ENCODE data around the gene MORF4L2. TPM values are rescaled to one million over a fixed set of nuclear protein-coding genes. Genes with fewer than 3 reads are reported as not detected.

The MORF4L2 gene
- total and polyA plus RNA-seq, 2 donors (not counting 1 experiment from before 2014, with no cell fraction given): 69.3 to 103 TPM

DNA sequence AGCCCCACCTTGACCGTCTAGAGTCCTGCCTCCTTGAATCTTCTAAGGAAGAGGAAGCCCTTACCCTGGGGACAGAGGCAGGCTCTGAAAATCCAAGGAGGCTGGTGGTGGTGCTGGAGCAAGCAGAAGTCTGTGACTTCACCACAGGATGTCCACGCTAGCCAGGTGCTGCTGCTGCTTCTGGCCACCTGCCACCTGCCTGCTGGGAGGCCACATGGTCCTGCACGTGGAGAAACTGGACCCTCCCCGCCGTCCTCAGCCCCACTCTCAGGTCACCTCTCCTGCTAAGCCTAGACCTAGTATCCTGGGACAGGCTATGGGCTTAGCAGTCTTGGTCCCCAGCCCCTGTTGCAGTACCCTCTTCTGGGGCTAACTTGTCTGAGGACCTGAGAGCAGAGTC lies 40.0 kb upstream of the MORF4L2 start:
- Histone ChIP-seq H3K79me2 (ENCODE audit: control insufficient read depth, insufficient read depth, low read length) (no peaks in the 10 kb centered on the region), H3K36me3 (replicated peaks in 1 of 2; ENCODE audit: control extremely low read depth in 1 of 2, control insufficient read depth in 1 of 2, extremely low read depth in 1 of 2, insufficient read depth in 2 of 2, low read length in 1 of 2) (no peaks in the 10 kb centered on the region), H3K9me3 (ENCODE audit: control extremely low read depth in 1 of 3, control insufficient read depth in 2 of 3, insufficient read depth in 1 of 3, low read length in 2 of 3) (no peaks in the 10 kb centered on the region), H3K4me1 (ENCODE audit: control insufficient read depth in 2 of 2, insufficient read depth in 2 of 2, low read length in 2 of 2) (no peaks in the 10 kb centered on the region), H3K4me3 (ENCODE audit: control extremely low read depth in 1 of 5, extremely low read depth in 1 of 5, insufficient read depth in 1 of 5, low read depth in 2 of 5, low read length in 4 of 5) (no peak overlapping the region), H3K9ac (ENCODE audit: low read length) (no peak overlapping the region), H3K4me2 (replicated peaks; ENCODE audit: low read depth, low read length, poor library complexity, severe bottlenecking) (no peak overlapping the region), H4K20me1 (ENCODE audit: control insufficient read depth, insufficient read depth, low read length, poor library complexity, severe bottlenecking) (no peaks in the 10 kb centered on the region), H3K27ac (ENCODE audit: low read length in 2 of 2) (no peak overlapping the region), H3K27me3 (replicated peaks in 1 of 4; ENCODE audit: control extremely low read depth in 1 of 4, control insufficient read depth in 3 of 4, insufficient read depth in 4 of 4, low read length in 3 of 4) (peaks cover 0 to 3% (median 0%) of the 10 kb centered on the region in 4 experiments), H2AFZ (ENCODE audit: insufficient read depth, low read depth, low read length, poor library complexity, severe bottlenecking) (no peak overlapping the region)
- no peak for DNase-seq
- Mint-ChIP-seq H3K9me3 (ENCODE audit: insufficient read depth) (no peaks in the 10 kb centered on the region), H3K27ac (no peak overlapping the region), H3K4me3 (no peak overlapping the region), H3K27me3 (no peaks in the 10 kb centered on the region), H3K4me1 (peaks cover 7% of the 10 kb centered on the region)
- CTCF ChIA-PET: interaction anchor here (0.7 kb wide), 1 partner anchor 10 kb away, joined by 3 read pairs; no protein-coding TSS in a partner anchor
- intact Hi-C loops (cut with micrococcal nuclease): no loop called here
- WGBS (ENCODE audit: insufficient coverage): 76% methylated on average over 5 of the region's 5 CpGs
- POLR2A ChIA-PET: no interaction called here
- TF ChIP-seq EZH2 (IDR thresholded peaks at IDR 0.05; ENCODE audit: borderline replicate concordance, insufficient read depth, low read depth, low read length, poor library complexity, severe bottlenecking): no peak
- TF ChIP-seq, protein P1, sequence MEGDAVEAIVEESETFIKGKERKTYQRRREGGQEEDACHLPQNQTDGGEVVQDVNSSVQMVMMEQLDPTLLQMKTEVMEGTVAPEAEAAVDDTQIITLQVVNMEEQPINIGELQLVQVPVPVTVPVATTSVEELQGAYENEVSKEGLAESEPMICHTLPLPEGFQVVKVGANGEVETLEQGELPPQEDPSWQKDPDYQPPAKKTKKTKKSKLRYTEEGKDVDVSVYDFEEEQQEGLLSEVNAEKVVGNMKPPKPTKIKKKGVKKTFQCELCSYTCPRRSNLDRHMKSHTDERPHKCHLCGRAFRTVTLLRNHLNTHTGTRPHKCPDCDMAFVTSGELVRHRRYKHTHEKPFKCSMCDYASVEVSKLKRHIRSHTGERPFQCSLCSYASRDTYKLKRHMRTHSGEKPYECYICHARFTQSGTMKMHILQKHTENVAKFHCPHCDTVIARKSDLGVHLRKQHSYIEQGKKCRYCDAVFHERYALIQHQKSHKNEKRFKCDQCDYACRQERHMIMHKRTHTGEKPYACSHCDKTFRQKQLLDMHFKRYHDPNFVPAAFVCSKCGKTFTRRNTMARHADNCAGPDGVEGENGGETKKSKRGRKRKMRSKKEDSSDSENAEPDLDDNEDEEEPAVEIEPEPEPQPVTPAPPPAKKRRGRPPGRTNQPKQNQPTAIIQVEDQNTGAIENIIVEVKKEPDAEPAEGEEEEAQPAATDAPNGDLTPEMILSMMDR (IDR thresholded peaks at IDR 0.05): no peak
- no peak for ATAC-seq (ENCODE audit: low read depth)

DNA sequence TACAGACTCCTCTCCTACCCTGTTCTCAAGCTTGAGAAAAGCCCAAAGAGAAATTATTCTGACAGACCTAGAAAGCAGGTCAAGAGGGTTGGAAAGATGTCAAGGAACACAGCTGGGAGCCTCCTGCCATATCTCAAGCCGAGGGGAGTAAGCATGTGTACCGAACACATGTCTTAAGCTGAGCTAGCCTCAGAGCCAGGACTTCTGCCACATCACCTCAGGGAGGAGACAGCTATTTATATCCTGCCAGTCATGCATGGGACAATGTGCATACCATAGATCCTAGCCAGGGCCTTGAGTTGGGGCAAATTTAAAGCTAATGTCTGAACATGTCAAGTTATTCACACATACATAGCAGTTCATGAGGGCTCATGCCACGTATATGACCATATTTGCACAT lies 36.0 kb upstream of the MORF4L2 start:
- no peaks in the 10 kb centered on the region for H3K4me1 ChIP-seq (ENCODE audit: control insufficient read depth in 2 of 2, insufficient read depth in 2 of 2, low read length in 2 of 2)

More for the DNA sequence above, 36.0 kb upstream of the MORF4L2 start:
- Mint-ChIP-seq H3K4me1 (no peaks in the 10 kb centered on the region), H3K27ac (no peak overlapping the region), H3K4me3 (no peak overlapping the region), H3K27me3 (no peaks in the 10 kb centered on the region), H3K9me3 (ENCODE audit: insufficient read depth) (no peaks in the 10 kb centered on the region)
- DNase-seq: no peak
- no peaks in the 10 kb centered on the region for H4K20me1 ChIP-seq (ENCODE audit: control insufficient read depth, insufficient read depth, low read length, poor library complexity, severe bottlenecking)
- no peaks in the 10 kb centered on the region for H3K36me3 ChIP-seq (replicated peaks in 1 of 2; ENCODE audit: control extremely low read depth in 1 of 2, control insufficient read depth in 1 of 2, extremely low read depth in 1 of 2, insufficient read depth in 2 of 2, low read length in 1 of 2)
- 100% methylated on average over 2 of the region's 3 CpGs for WGBS (ENCODE audit: insufficient coverage)
- ChIA-PET POLR2A (no interaction called here), CTCF (no interaction called here)
- H3K27me3 ChIP-seq (replicated peaks in 1 of 4; ENCODE audit: control extremely low read depth in 1 of 4, control insufficient read depth in 3 of 4, insufficient read depth in 4 of 4, low read length in 3 of 4): no peaks in the 10 kb centered on the region
- no peak overlapping the region for H3K9ac ChIP-seq (ENCODE audit: low read length)
- H3K27ac ChIP-seq (ENCODE audit: low read length in 2 of 2): no peak overlapping the region
- intact Hi-C loops (cut with micrococcal nuclease): no loop called here
- no peak for TF ChIP-seq EZH2 (IDR thresholded peaks at IDR 0.05; ENCODE audit: borderline replicate concordance, insufficient read depth, low read depth, low read length, poor library complexity, severe bottlenecking)
- no peaks in the 10 kb centered on the region for H3K79me2 ChIP-seq (ENCODE audit: control insufficient read depth, insufficient read depth, low read length)
- no peak overlapping the region for H3K4me2 ChIP-seq (replicated peaks; ENCODE audit: low read depth, low read length, poor library complexity, severe bottlenecking)
- no peaks in the 10 kb centered on the region for H3K9me3 ChIP-seq (ENCODE audit: control extremely low read depth in 1 of 3, control insufficient read depth in 2 of 3, insufficient read depth in 1 of 3, low read length in 2 of 3)
- no peak for ATAC-seq (ENCODE audit: low read depth)
- H2AFZ ChIP-seq (ENCODE audit: insufficient read depth, low read depth, low read length, poor library complexity, severe bottlenecking): no peak overlapping the region
- no peak overlapping the region for H3K4me3 ChIP-seq (ENCODE audit: control extremely low read depth in 1 of 5, extremely low read depth in 1 of 5, insufficient read depth in 1 of 5, low read depth in 2 of 5, low read length in 4 of 5)
